ENCODE results near the gene GNPDA1.

The GNPDA1 gene

DNA sequence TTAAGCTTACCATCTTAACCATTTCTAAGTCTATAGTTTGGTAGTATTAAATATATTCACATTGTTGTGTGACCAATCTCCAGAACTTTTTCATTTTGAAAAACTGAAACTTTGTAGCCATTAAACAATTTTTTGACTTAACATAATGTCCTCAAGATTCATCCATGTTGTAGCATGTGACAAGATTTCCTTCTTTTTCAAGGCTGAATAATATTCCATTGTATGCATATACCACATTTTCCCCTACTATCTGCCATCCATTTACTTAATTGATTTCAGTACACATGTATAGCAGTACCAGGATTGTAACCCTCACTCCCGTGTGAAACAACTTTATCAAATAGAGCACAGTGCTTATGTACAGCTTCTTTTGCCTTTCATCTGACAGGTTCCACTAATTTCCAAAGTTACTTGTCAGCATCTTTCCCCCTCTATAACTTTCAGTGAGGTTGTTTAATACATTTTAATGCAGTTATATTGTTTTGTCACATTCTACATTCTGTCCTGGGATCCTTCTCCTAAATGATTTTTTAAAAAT lies 7.4 kb upstream of the GNPDA1 start:
- no peak for DNase-seq

GRCh38 chr5:142017832-142018427 lies 5.1 kb upstream of the GNPDA1 start:
- DNase-seq, result peak; percentile 50

GRCh38 chr5:142016556-142016955 lies 3.7 kb upstream of the GNPDA1 start:
- DNase-seq, result peak; percentile 77

GRCh38 chr5:142015781-142016533 lies 3.1 kb upstream of the GNPDA1 start:
- DNase-seq, result peak; percentile 79

DNA sequence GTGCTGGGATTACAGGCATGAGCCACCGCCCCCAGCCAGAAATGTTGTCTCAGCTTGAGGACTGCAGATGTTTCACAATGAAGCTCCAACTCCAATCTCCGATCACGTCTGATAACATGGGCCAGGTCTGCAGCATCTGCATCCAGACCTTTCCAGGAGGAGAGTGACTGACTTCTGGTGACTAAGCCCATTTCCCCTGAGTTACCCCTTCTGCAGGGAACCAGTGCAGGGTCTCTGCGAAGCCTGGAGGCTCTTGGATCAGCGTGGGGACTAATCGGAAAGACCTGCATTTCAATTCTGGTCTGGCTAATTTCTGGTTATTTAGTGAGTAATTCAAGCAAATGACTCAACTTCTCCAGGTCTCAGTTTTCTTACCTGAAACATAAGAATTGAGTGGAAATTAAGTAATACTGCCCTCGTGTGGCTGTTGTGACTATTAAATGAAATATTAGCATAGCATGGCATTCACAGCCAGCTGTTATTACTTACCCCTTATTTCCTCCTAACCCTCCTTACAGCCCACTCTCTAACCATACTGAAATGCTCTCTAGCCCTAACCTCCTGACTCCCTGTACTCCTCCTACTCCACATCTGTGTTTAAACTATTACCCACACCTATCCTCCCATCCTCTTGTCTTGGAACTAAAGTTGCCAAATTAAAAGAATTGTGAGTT lies 2.2 kb upstream of the GNPDA1 start:
- DNase-seq, result peak; percentile 80

GRCh38 chr5:142013734-142014521 lies 1.1 kb upstream of the GNPDA1 start:
- DNase-seq, result peak; percentile 61

DNA sequence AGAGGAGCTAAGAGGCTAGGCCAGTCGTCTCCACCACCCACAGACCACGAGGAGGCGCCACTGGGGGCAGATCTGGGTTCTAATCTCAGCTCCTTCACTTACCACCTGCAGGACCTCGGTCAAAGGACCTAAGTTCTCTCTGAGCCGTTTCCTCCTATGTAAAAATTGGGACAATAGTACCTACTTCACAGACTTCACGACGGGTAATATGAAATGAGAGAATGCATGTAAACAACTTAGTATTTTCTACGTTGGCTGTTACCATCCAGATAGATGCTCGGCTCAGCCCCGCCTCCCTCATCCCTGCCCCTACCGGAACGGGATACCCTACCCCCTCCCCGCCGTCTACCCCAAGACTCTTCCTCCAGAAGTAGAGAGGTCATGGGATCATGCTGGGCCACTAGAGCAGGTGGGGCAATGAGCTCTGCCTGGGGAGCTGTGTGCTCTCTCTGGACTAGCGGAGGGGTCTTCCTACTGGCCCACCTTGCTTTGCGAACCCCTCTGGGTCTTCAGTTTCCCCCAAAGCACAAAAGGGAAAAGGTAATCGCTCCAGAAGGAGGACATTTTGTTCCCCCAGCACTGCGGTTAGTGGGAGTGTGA lies 541 bp downstream of the GNPDA1 start:
- peak; percentile 87 for DNase-seq

DNA sequence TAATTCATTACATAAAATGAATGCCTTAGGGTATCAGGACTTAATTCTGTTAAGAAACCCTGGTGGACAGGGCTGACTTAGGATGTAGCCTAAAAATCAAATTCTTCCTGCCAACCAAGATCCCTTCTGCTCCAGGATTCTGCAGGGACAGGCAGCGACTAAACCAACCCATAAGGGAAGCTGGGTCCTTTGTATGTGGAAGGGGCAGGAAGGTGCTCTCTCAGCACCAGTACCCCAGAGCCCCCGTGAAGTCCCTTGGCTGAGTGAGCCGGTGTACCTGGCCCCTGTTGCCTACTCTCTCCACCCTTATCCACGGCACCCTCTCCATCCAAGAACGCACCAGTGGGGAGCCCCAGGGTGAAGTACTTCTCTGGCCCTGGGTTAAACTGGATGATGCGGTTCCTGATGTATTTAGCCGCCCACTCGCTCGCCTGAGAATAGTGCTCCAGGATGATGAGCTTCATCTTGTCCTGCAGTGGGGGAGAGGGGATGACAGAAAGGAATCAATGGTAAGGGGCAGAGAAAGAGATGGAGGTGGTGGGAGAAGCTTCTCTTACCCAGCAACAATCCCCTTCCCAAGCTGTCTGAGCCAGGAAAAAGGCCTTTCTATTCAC lies 1.1 kb downstream of the GNPDA1 start:
- no peak for DNase-seq

- DNase-seq, result peak; percentile 21
Measured at GRCh38 chr5:142009886-142010285, 2.9 kb downstream of the GNPDA1 start.

DNA sequence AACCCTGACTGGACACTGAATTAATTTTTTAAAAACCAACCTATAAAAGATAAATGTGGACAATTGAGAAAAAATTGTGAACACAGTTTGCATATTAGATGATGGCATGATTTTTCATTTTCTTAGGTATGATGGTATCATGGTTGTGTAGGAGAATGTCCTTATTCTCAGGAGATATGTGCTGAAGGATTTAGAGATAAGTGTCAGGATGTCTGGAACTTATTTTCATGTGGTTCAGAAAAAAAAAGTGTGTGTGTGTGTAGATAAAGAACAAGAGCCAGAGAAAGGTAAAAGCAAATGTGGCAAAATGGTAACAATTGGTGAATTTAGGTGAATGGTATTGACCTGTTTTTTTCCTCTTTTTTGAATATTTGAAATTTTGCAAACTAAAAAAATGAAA lies 4.0 kb downstream of the GNPDA1 start:
- DNase-seq, result no peak

GRCh38 chr5:142007237-142007544 lies 5.6 kb downstream of the GNPDA1 start:
- no peak for DNase-seq

DNA sequence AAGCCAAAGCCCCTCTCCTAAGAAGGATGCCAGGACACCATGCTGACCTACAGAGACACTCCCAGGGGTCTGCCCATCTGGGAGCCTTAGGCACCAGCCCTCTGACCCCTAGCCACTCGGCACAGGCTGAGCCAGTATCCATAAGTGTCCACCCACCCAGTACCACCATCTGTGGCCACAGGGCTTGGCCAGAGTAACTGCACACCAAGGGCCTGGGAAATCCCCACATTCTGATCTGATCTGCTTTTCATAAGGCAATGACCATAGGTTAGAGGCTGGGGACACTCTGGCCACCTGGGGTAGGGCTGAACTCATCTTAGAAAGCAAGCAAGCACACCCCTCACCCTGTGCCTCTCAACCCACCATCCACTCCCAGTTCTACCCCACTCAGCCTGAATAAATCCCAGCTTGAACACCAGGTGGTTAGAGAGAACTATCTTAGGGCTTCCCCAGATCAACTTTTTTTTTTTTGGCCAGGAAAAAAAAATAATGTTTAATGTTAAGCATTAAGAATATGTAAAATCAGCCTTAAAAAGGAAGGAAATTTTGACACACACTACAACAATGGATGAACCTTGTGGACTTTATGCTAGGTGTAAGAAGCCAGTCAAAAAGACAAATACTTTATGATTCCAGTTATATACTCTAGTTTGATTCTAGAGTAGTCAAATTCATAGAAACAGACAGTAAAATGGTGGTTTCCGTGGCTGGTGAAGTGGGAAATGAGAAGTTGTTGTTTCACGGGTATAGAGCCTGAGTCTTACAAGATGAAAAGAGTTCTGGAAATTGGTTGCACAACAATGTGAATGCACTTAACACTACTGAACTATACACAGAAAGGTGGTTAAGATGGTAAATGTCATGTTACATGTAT lies 6.2 kb downstream of the GNPDA1 start:
- no peak for DNase-seq

- no peak for DNase-seq
Measured at GRCh38 chr5:142003266-142003800, 9.5 kb downstream of the GNPDA1 start.

GRCh38 chr5:142000704-142001484 lies 11.9 kb downstream of the GNPDA1 start:
- DNase-seq, result no peak

DNA sequence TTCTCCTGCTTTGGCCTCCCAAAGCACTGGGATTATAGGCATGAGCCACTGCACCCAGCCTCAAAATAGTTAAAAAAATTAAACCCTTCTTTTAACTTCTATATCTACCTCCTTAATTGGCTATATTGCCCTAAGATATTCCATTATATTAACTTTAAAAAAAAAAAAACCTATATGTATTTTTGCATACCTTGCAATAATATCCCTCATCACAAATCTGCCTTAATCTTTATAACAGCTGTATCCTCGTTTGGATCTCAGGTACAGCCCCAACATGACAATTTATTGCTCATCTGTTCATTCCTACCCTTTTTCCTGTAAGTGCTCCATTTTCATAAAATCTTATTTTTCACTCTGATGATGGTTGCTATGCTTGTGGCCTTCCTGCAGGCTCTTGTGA lies 12.7 kb downstream of the GNPDA1 start:
- no peak for DNase-seq

- no peak for DNase-seq
Measured at GRCh38 chr5:141997358-141997960, 15.4 kb downstream of the GNPDA1 start.

DNA sequence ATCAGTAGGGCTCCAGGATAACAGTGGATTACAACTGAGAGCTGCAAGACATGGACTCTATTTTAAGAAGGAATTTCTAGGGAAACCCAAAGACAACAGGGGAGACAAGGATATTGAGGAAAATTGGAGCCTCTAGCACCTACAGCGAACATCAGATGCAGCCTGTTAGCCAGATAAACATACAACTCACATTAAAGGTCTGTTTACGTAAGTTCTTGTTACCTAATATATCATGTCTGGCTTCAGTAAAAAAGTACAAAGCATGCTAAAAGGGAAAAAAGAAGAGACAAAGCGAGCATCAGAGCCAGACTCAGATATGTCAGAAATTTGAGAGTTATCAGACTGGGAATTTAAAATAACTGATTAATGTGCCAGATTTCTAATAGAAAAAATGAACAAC lies 17.2 kb downstream of the GNPDA1 start:
- DNase-seq, result no peak

DNA sequence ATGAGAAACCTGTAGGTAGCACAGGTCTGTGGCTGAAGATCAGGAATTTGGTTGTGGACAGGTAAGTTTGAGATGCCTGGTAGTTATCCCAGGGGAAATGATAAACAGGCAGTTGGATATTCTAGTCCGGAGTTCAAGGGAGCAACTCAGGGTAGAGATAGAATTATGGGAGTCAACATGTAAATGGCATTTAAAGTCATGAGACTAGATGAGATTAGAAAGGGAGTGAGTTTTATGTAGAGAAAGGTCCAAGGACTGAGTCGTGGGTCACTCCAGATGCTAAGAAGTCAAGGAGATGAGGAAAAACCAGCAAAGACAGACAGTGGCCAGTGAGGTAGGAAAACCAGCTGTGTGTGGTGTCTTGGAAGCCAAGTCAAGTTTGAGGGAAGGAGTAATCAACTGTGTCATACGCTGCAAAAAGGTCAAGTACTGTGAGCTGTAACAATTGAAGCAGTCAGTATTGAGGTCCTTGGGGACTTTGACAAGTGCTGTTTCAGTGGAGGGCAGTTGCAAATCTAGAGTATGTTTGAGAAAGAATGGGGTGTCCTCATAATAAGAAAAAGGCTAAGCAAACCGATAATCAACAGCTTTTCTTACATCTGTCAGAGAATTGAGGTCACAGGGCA lies 18.2 kb downstream of the GNPDA1 start:
- DNase-seq, result no peak

GRCh38 chr5:141992349-141992963 lies 20.4 kb downstream of the GNPDA1 start:
- DNase-seq, result peak; percentile 91
